C4-2B (cell line): Measurements from ENCODE around the gene PCED1B.

Source experiments
- CTCF ChIP-seq: fragments of 450-650 bp; conservative IDR thresholded peaks from 2 replicates; pipeline ENCODE4 v1.5.1; 2017; ENCODE audit warnings: mild to moderate bottlenecking
- ZFX ChIP-seq: fragments of 450-650 bp; IDR thresholded peaks from 2 replicates; pipeline ENCODE4 v1.6.1; 2017

GRCh38 chr12:47074757-47075156 is 4.7 kb upstream of the PCED1B start:
- TF ChIP-seq CTCF (no peak), ZFX (no peak)
